Measurements from ENCODE around the gene EHMT2. TPM values are rescaled to one million over a fixed set of nuclear protein-coding genes. Genes with fewer than 3 reads are reported as not detected.

Gene EHMT2
- total RNA-seq, 1 experiment from 2014 or later: 84.0 TPM

- no TSS peak for BruUV-seq (replicated peaks)
- Histone ChIP-seq H3K4me2 (ENCODE audit: low read length) (peak overlapping the region; percentile 94), H3K9me2 (ENCODE audit: insufficient read depth) (no peaks in the 10 kb centered on the region), H3K4me1 (ENCODE audit: control insufficient read depth in 1 of 2, insufficient read depth in 2 of 2, low read length in 2 of 2) (peaks cover 21 to 51% of the 10 kb centered on the region in 2 experiments), H3K9me3 (ENCODE audit: control insufficient read depth in 1 of 2, insufficient read depth in 1 of 2, low read depth in 1 of 2, low read length in 2 of 2) (no peaks in the 10 kb centered on the region), H2AFZ (ENCODE audit: low read depth, low read length, poor library complexity, severe bottlenecking) (no peak overlapping the region), H3K36me3 (ENCODE audit: control insufficient read depth in 1 of 2, insufficient read depth in 2 of 2, low read length in 2 of 2) (peaks cover 24 to 50% of the 10 kb centered on the region in 2 experiments; a peak in 3 of 4 replicates), H3K27me3 (ENCODE audit: insufficient read depth, low read length) (no peaks in the 10 kb centered on the region), H3K4me3 (replicated peaks in 1 of 2; ENCODE audit: low read depth in 1 of 2, low read length in 2 of 2) (peak overlapping the region; percentile 98 to 99), H3K27ac (ENCODE audit: low read depth, low read length) (peak overlapping the region; percentile 93), H3K9ac (ENCODE audit: low read length) (peak overlapping the region; percentile 100), H4K20me1 (ENCODE audit: insufficient read depth) (peaks cover 31% of the 10 kb centered on the region), H3K79me2 (ENCODE audit: insufficient read depth, low read length) (peaks cover 59% of the 10 kb centered on the region)
- DNase-seq (ENCODE audit: low read depth, low spot score): no peak
- ChIA-PET CTCF (no interaction called here), POLR2A (interaction anchor here (0.6 to 2.2 kb wide), 6 partner anchors 9 to 136 kb away, joined by 3 to 11 read pairs (median 6); partner anchors contain the start of genes DXO, HSPA1B and NEU1), RAD21 (ENCODE audit: low non-redundant PET in 1 of 2, low total read pairs in 2 of 2, uncharacterized antibody in 2 of 2, unreplicated experiment in 2 of 2) (interaction anchor here in 1 of 2 experiments (0.6 kb wide), 1 partner anchor 66 kb away, joined by 3 read pairs; no protein-coding TSS in a partner anchor)
- intact Hi-C loops (cut with micrococcal nuclease): loop anchor here (10.0 kb wide), 1 partner anchor 291 kb away; the partner anchor contains the start of genes ATP6V1G2, DDX39B and NFKBIL1
- TF ChIP-seq CTCF (IDR thresholded peaks at IDR 0.05 in 2 of 3, conservative IDR thresholded peaks at IDR 0.05 in 1 of 3; ENCODE audit: borderline replicate concordance in 1 of 3, insufficient read depth in 1 of 3, low read depth in 2 of 3, low read length in 2 of 3) (no peak), ATF3 (IDR thresholded peaks at IDR 0.05) (no peak), REST (IDR thresholded peaks at IDR 0.05; ENCODE audit: low read depth) (no peak), EZH2phosphoT487 (IDR thresholded peaks at IDR 0.05; ENCODE audit: borderline replicate concordance) (no peak), SIN3A (IDR thresholded peaks at IDR 0.05; ENCODE audit: low read depth) (no peak), POLR2A (IDR thresholded peaks at IDR 0.05; ENCODE audit: borderline replicate concordance, extremely low read depth, insufficient read depth, insufficient read length) (no peak), TCF7L2 (IDR thresholded peaks at IDR 0.05; ENCODE audit: borderline replicate concordance, extremely low read depth, insufficient read depth, insufficient read length) (no peak), ELF1 (IDR thresholded peaks at IDR 0.05; ENCODE audit: borderline replicate concordance, low read depth) (no peak), YY1 (IDR thresholded peaks at IDR 0.05; ENCODE audit: extremely low read depth, insufficient replicate concordance, low read depth, low read length) (no peak), CEBPB (IDR thresholded peaks at IDR 0.05; ENCODE audit: low read depth) (no peak), EZH2 (IDR thresholded peaks at IDR 0.05) (no peak), POLR2AphosphoS5 (IDR thresholded peaks at IDR 0.05; ENCODE audit: low read depth, low read length) (no peak), MAX (IDR thresholded peaks at IDR 0.05) (no peak), FOSL1 (IDR thresholded peaks at IDR 0.05; ENCODE audit: low read depth) (no peak), RAD21 (IDR thresholded peaks at IDR 0.05; ENCODE audit: low read depth) (no peak), CBX3 (IDR thresholded peaks at IDR 0.05; ENCODE audit: low read depth) (no peak), SP1 (IDR thresholded peaks at IDR 0.05; ENCODE audit: low read depth) (no peak), ZBTB33 (IDR thresholded peaks at IDR 0.05; ENCODE audit: extremely low read depth, insufficient replicate concordance, low read length) (no peak)
- no peak for ATAC-seq
These were observed 61.4 kb downstream of the EHMT2 start for GRCh38 chr6:31836047-31836473.

All from HCT116 (cell line).